GM21423 (cell line): ENCODE data around the gene KIF5B.

ENCODE experiments used
- ATAC-seq: cut with Tn5 transposase; IDR thresholded peaks from one replicate; pipeline ENCODE4 v1.9.1; 2021; ENCODE audit warnings: mild to moderate bottlenecking, moderate library complexity; ENCODE audit not compliant: unreplicated experiment

The KIF5B gene

GRCh38 chr10:31962826-31963588 is 93.2 kb downstream of the KIF5B start:
- no peak for ATAC-seq

DNA sequence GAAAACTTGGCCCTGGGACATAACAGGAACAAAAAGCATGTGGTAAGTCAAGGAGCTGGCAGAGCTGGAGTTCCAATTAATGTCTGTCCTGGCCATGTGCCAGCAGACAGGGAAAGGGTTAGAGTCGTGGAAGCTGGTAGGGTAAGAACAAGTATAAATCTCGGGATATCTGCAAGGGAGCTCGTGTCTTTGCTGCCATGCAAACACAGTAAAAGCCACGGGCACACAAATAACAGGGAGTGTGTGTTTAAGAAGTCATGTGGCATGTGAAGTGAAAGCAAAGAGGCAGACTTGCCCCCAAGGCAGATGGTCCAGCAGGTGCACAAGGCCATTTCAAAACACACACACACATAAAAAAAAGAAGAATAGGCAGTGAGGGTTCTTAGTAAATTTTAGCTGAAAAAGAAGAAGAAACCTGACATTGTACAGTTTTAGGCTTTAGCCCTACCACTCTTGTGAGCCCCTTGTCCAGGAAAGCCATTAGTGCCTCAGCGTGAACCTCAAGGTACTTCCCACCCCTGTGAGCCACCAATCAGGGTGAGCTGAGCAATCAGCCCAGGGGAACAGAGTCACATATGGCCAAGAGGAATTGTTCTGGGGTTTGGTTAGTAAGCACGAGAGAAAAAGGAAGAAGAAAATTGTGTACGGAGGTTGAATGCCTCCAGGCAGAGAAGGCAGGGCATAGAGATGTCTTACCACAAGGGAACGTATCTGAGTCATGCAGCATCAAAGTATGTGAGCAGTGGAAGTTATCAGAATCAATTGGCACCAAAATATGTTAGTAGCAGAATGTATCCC is 94.7 kb downstream of the KIF5B start:
- ATAC-seq = no peak

DNA sequence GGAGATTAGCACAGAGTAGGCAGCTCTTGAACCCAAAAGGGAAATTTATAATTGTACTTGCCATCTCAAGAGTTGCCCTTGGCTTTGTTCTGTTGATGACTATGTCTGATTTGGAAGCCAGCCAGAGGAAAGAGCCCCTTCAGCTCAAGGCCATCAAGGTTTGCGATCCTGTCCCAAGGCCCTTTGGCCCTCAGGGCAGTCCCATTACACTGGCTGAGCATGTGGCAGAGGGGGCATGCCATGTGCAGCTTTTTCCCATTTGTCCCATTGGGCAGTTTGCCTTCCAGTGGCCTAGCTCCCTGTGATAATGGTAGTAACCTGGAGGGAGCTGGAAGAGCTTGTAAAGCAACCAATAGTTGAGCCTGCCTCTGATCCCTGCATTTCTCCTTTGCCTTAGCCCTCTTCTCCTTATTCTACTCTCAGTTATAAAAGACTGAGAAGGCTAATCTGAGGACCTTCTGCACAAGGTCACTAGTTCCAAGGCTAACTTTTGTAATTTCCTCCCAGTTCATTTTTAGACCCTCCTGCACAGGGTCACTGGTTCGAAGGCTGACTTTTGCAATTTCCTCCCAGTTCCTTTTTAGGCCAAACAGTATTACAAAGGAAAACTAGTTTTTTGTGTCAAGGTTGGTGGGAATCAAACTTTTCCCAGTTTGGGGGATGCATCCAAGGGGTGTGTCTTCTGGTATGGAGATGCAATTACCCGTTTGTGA is 96.6 kb downstream of the KIF5B start:
- no peak for ATAC-seq
